CD8-positive, alpha-beta memory T cell (primary cell): ENCODE data around the gene SLC6A19. TPM values are rescaled to one million over a fixed set of nuclear protein-coding genes. Genes with fewer than 3 reads are reported as not detected.
A peak's percentile ranks its signal among the peaks of the same experiment; 100 is the strongest.

Source experiments
- CTCF ChIA-PET: fragments of 350-600 bp; sonication (Branson Sonifier 250); formaldehyde crosslinking; loops from one replicate; lab custom pipeline; 2021; ENCODE audit warnings: antibody characterized with exemption; lab: Charles Lee
- POLR2A ChIA-PET: fragments of 350-600 bp; sonication (Branson Sonifier 250); formaldehyde crosslinking; loops from one replicate; lab custom pipeline; 2021; ENCODE audit warnings: antibody characterized with exemption; lab: Charles Lee
- DNase-seq, 5 donors: peaks; one replicate each; pipeline versions ENCODE4 v3.0.0 to v3.0.0-alpha.2; 2020 to 2022; ENCODE audit warnings: mixed read lengths in 1 of 5
- H3K27ac ChIP-seq: one replicate; pipeline ENCODE4 v1.7.0; 2013; ENCODE audit warnings: low read depth, mild to moderate bottlenecking, low read length, moderate library complexity
- H3K27me3 ChIP-seq: 2 replicates; pipeline ENCODE4 v1.7.0; 2013; ENCODE audit warnings: low read length, mild to moderate bottlenecking; ENCODE audit not compliant: insufficient read depth, poor library complexity, severe bottlenecking
- H3K36me3 ChIP-seq: 2 replicates; pipeline ENCODE4 v1.7.0; 2013; ENCODE audit warnings: mild to moderate bottlenecking, low read length, moderate library complexity; ENCODE audit not compliant: insufficient read depth
- H3K4me1 ChIP-seq: 2 replicates; pipeline ENCODE4 v1.7.0; 2013; ENCODE audit warnings: mild to moderate bottlenecking, low read length, moderate library complexity; ENCODE audit not compliant: insufficient read depth
- H3K4me3 ChIP-seq: 2 replicates; pipeline ENCODE4 v1.7.0; 2013; ENCODE audit warnings: mild to moderate bottlenecking, low read length
- H3K9me3 ChIP-seq: 2 replicates; pipeline ENCODE4 v1.7.0; 2013; ENCODE audit warnings: mild to moderate bottlenecking, low read length
- H3K27ac Mint-ChIP-seq, 8 donors: one replicate each; pipeline ENCODE4 v1.8.0; 2020 to 2021; ENCODE audit warnings: mixed read lengths in 8 of 8, mild to moderate bottlenecking in 6 of 8, inconsistent platforms in 3 of 8, moderate library complexity in 3 of 8
- H3K27me3 Mint-ChIP-seq, 2 donors: one replicate each; pipeline ENCODE4 v1.8.0; 2020 to 2021; ENCODE audit warnings: mixed read lengths in 2 of 2, mild to moderate bottlenecking in 1 of 2, moderate library complexity in 1 of 2
- H3K36me3 Mint-ChIP-seq, 3 donors: one replicate each; pipeline ENCODE4 v1.8.0; 2020 to 2021; ENCODE audit warnings: mixed read lengths in 3 of 3, inconsistent platforms in 1 of 3, mild to moderate bottlenecking in 1 of 3
- H3K4me1 Mint-ChIP-seq, 3 donors: one replicate each; pipeline ENCODE4 v1.8.0; 2020 to 2021; ENCODE audit warnings: mixed read lengths in 3 of 3, inconsistent platforms in 1 of 3, mild to moderate bottlenecking in 1 of 3
- H3K4me3 Mint-ChIP-seq, 7 donors: one replicate each; pipeline ENCODE4 v1.8.0; 2020 to 2021; ENCODE audit warnings: mixed read lengths in 7 of 7, mild to moderate bottlenecking in 6 of 7, moderate library complexity in 4 of 7, inconsistent platforms in 2 of 7
- H3K9me3 Mint-ChIP-seq, 5 donors: one replicate each; pipeline ENCODE4 v1.8.0; 2020 to 2022; ENCODE audit warnings: mixed read lengths in 5 of 5, mild to moderate bottlenecking in 3 of 5, moderate library complexity in 2 of 5, inconsistent platforms in 1 of 5
- polyA plus RNA-seq: library from polyadenylated mRNA; unstranded; fragments of 300-500 nt; fragmentation: Illumina TruSeq; gene quantifications from one replicate; pipeline ENCODE4 v1.2.3, GENCODE V29; 2021
- total RNA-seq, 2 experiments: library from RNA; stranded (reverse); gene quantifications; one replicate each; pipeline ENCODE4 v1.2.3, GENCODE V29; 2021

The SLC6A19 gene
- total and polyA plus RNA-seq, 3 experiments from 2014 or later: not detected

DNA sequence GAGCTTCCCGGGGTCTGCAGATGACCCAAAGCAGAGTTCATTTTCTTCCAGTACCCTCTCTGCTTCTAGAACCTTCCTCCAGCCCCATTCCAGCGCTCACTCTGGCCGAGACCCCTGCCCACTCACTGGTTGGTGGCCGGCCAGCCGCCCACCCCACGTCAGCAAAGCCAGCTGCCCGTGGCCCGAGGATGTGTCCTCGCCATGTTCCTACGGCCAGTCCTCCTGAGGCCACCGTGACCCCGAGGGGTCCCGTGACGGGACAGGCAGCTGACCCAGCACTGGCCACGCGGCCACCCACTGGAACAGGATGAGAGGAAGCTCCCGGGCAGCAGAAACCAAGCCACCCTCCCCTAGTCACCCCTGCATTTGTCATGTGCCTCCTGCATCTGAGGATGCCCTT, 39.1 kb upstream of the SLC6A19 start:
- ChIA-PET CTCF (interaction anchor here (1.1 kb wide), 1 partner anchor 483 kb away, joined by 3 read pairs; no protein-coding TSS in a partner anchor), POLR2A (no interaction called here)
- no peak for DNase-seq
- Mint-ChIP-seq H3K4me1 (peaks cover 5 to 6% (median 5%) of the 10 kb centered on the region in 3 donors), H3K9me3 (peaks cover 0 to 7% (median 6%) of the 10 kb centered on the region in 5 donors), H3K27ac (peak overlapping the region in 1 of 8 donors; percentile 43), H3K27me3 (peaks cover 13 to 47% of the 10 kb centered on the region in 2 donors), H3K4me3 (no peak overlapping the region), H3K36me3 (peaks cover 0 to 7% (median 6%) of the 10 kb centered on the region in 3 donors)
- Histone ChIP-seq H3K36me3 (no peaks in the 10 kb centered on the region), H3K4me1 (no peaks in the 10 kb centered on the region), H3K27me3 (peaks cover 8% of the 10 kb centered on the region), H3K4me3 (no peak overlapping the region), H3K9me3 (no peaks in the 10 kb centered on the region), H3K27ac (no peak overlapping the region)

DNA sequence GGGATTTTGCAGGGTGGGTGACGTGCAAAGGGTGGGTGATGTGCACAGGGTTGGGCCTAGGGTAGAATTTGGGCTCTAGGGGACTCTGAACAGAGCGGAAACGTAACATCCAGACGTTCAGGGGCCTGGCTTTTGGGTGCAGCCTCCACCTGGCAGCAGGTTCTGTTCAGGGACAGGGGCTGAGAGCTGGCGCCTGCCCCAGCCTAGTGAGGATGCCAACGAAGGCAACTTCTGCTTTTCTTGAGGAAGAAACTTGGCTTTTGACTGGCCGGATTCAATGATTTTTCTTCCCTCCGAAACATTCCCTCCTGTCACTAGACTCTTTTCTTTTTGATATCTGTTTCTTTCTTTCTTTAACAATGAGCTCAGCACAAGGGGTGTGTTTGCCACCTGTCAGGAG, 38.6 kb upstream of the SLC6A19 start:
- Histone ChIP-seq H3K9me3 (no peaks in the 10 kb centered on the region), H3K27me3 (peaks cover 8% of the 10 kb centered on the region), H3K4me3 (no peak overlapping the region), H3K27ac (no peak overlapping the region), H3K36me3 (no peaks in the 10 kb centered on the region), H3K4me1 (peaks cover under 1% of the 10 kb centered on the region)
- H3K4me3 Mint-ChIP-seq: no peak overlapping the region
- peaks cover 0 to 2% (median 1%) of the 10 kb centered on the region in 5 donors for H3K9me3 Mint-ChIP-seq
- DNase-seq: no peak
- ChIA-PET POLR2A (no interaction called here), CTCF (interaction anchor here (1.1 kb wide), 1 partner anchor 482 kb away, joined by 3 read pairs; no protein-coding TSS in a partner anchor)
- H3K27ac Mint-ChIP-seq: peak overlapping the region in 1 of 8 donors; percentile 43
- peaks cover under 1 to 4% (median 3%) of the 10 kb centered on the region in 3 donors for H3K4me1 Mint-ChIP-seq
- peaks cover 8 to 43% of the 10 kb centered on the region in 2 donors for H3K27me3 Mint-ChIP-seq
- peaks cover 0 to 2% (median 2%) of the 10 kb centered on the region in 3 donors for H3K36me3 Mint-ChIP-seq

DNA sequence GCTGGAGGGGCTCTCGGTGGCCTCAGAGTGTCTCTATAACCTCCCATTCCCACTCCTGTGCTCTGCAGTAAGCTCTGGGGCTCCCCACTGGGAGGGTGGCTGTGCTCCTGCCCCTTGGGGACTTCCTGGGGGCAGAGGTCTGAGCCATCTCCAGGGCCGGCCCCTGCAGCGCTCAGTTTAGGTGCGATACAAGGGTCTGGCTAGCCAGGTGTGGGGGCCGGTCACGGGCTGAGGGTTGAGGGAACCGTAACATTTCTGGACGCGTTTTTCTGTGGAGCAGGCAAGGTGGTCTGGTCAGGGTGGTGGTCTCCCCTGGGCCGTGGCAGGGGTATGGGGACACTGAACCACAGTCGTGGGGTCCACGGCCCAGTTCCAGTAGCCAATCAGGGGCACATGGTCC, 38.0 kb upstream of the SLC6A19 start:
- Mint-ChIP-seq H3K4me3 (no peak overlapping the region), H3K27ac (no peak overlapping the region), H3K36me3 (peaks cover 0 to 2% (median 0%) of the 10 kb centered on the region in 3 donors), H3K9me3 (no peaks in the 10 kb centered on the region), H3K27me3 (peaks cover 4 to 40% of the 10 kb centered on the region in 2 donors), H3K4me1 (peaks cover 5 to 9% (median 8%) of the 10 kb centered on the region in 3 donors)
- CTCF ChIA-PET: no interaction called here
- no peak overlapping the region for H3K27ac ChIP-seq
- H3K4me3 ChIP-seq: no peak overlapping the region
- no peaks in the 10 kb centered on the region for H3K9me3 ChIP-seq
- H3K27me3 ChIP-seq: peaks cover 8% of the 10 kb centered on the region
- DNase-seq: peak in 1 of 5 donors; percentile 26
- no peaks in the 10 kb centered on the region for H3K36me3 ChIP-seq
- POLR2A ChIA-PET: no interaction called here
- peaks cover 4% of the 10 kb centered on the region for H3K4me1 ChIP-seq

GRCh38 chr5:1163879-1164278, 37.5 kb upstream of the SLC6A19 start:
- peaks cover 8% of the 10 kb centered on the region for H3K27me3 ChIP-seq
- H3K4me1 ChIP-seq: peaks cover 4% of the 10 kb centered on the region
- DNase-seq: peak in 1 of 5 donors; percentile 31
- H3K36me3 ChIP-seq: no peaks in the 10 kb centered on the region
- Mint-ChIP-seq H3K9me3 (no peaks in the 10 kb centered on the region), H3K4me1 (peaks cover 7 to 11% (median 9%) of the 10 kb centered on the region in 3 donors), H3K27ac (no peak overlapping the region), H3K27me3 (peaks cover 4 to 35% of the 10 kb centered on the region in 2 donors), H3K36me3 (peaks cover 0 to 2% (median 0%) of the 10 kb centered on the region in 3 donors), H3K4me3 (no peak overlapping the region)
- ChIA-PET POLR2A (no interaction called here), CTCF (no interaction called here)
- no peak overlapping the region for H3K4me3 ChIP-seq
- no peaks in the 10 kb centered on the region for H3K9me3 ChIP-seq
- H3K27ac ChIP-seq: no peak overlapping the region

- H3K27ac ChIP-seq: no peak overlapping the region
- H3K36me3 Mint-ChIP-seq: peaks cover 0 to 2% (median 0%) of the 10 kb centered on the region in 3 donors
- ChIA-PET CTCF (interaction anchor here (1.7 kb wide), 1 partner anchor 9 kb away, joined by 5 read pairs; no protein-coding TSS in a partner anchor), POLR2A (no interaction called here)
- peaks cover 4% of the 10 kb centered on the region for H3K4me1 ChIP-seq
- no peaks in the 10 kb centered on the region for H3K36me3 ChIP-seq
- H3K4me3 ChIP-seq: no peak overlapping the region
- H3K27me3 Mint-ChIP-seq: peaks cover 4 to 25% of the 10 kb centered on the region in 2 donors
- H3K27ac Mint-ChIP-seq: peak overlapping the region in 1 of 8 donors; percentile 12
- H3K4me3 Mint-ChIP-seq: no peak overlapping the region
- peak in 1 of 5 donors; percentile 33 for DNase-seq
- H3K9me3 ChIP-seq: no peaks in the 10 kb centered on the region
- H3K9me3 Mint-ChIP-seq: no peaks in the 10 kb centered on the region
- peaks cover 3% of the 10 kb centered on the region for H3K27me3 ChIP-seq
- H3K4me1 Mint-ChIP-seq: peaks cover 7 to 11% (median 9%) of the 10 kb centered on the region in 3 donors
Measured at GRCh38 chr5:1164696-1165630, 36.4 kb upstream of the SLC6A19 start.

DNA sequence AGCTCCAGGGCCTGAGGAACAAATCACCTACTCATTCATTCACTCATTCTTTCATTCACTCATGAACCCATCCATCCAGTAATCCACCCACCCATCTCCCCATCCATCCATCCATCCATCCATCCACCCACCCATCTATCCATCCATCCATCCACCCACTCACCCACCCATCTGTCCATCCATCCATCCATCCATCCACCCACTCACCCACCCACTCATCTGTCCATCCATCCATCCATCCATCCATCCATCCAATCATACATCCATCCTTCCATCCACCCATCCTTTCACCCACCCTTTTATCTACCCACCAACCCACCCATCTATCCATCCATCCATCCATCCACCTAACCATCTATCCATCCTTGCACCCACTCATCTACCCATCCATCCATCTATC, 35.5 kb upstream of the SLC6A19 start:
- CTCF ChIA-PET: interaction anchor here (1.7 kb wide), 1 partner anchor 8 kb away, joined by 5 read pairs; no protein-coding TSS in a partner anchor
- Mint-ChIP-seq H3K4me3 (no peak overlapping the region), H3K27ac (no peak overlapping the region), H3K4me1 (peaks cover 7 to 11% (median 9%) of the 10 kb centered on the region in 3 donors), H3K9me3 (no peaks in the 10 kb centered on the region), H3K36me3 (no peaks in the 10 kb centered on the region), H3K27me3 (peaks cover 4 to 19% of the 10 kb centered on the region in 2 donors)
- Histone ChIP-seq H3K4me1 (peaks cover 4% of the 10 kb centered on the region), H3K4me3 (no peak overlapping the region), H3K27ac (no peak overlapping the region), H3K9me3 (no peaks in the 10 kb centered on the region), H3K36me3 (no peaks in the 10 kb centered on the region), H3K27me3 (peaks cover 3% of the 10 kb centered on the region)
- DNase-seq: no peak
- POLR2A ChIA-PET: no interaction called here

DNA sequence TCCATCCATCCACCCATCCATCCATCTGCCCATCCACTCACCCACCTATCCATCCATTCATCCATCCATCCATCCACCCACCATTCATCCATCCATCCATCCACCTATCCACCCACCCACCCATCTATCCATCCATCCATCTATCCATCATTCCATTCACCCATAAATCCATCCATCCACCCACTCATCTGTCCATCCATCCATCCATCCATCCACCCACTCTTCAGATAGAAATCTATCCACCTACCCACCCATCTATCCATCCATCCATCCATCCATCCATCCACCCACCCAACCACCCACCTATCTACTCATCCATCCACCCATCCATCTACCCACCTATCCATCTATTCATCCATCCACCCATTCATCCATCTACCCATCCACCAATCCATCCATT, 35.0 kb upstream of the SLC6A19 start:
- ChIA-PET POLR2A (no interaction called here), CTCF (no interaction called here)
- H3K36me3 ChIP-seq: no peaks in the 10 kb centered on the region
- H3K27me3 Mint-ChIP-seq: peaks cover 4 to 21% of the 10 kb centered on the region in 2 donors
- peaks cover 4% of the 10 kb centered on the region for H3K4me1 ChIP-seq
- no peak overlapping the region for H3K27ac ChIP-seq
- H3K4me1 Mint-ChIP-seq: peaks cover 9 to 14% (median 13%) of the 10 kb centered on the region in 3 donors
- DNase-seq: no peak
- no peaks in the 10 kb centered on the region for H3K9me3 ChIP-seq
- H3K27me3 ChIP-seq: peaks cover 3% of the 10 kb centered on the region
- no peaks in the 10 kb centered on the region for H3K36me3 Mint-ChIP-seq
- H3K4me3 Mint-ChIP-seq: no peak overlapping the region
- H3K9me3 Mint-ChIP-seq: no peaks in the 10 kb centered on the region
- no peak overlapping the region for H3K4me3 ChIP-seq
- H3K27ac Mint-ChIP-seq: no peak overlapping the region

GRCh38 chr5:1167361-1167727, 34.1 kb upstream of the SLC6A19 start:
- peaks cover 3% of the 10 kb centered on the region for H3K27me3 ChIP-seq
- no peak for DNase-seq
- H3K27ac ChIP-seq: no peak overlapping the region
- CTCF ChIA-PET: interaction anchor here (0.8 to 3.6 kb wide), 12 partner anchors 14 to 478 kb away, joined by 3 to 36 read pairs (median 3); no protein-coding TSS in a partner anchor
- H3K36me3 ChIP-seq: no peaks in the 10 kb centered on the region
- Mint-ChIP-seq H3K4me1 (peaks cover 10 to 14% (median 14%) of the 10 kb centered on the region in 3 donors), H3K9me3 (no peaks in the 10 kb centered on the region), H3K4me3 (peak overlapping the region in 1 of 7 donors; percentile 84), H3K27me3 (peaks cover 4 to 22% of the 10 kb centered on the region in 2 donors), H3K36me3 (no peaks in the 10 kb centered on the region), H3K27ac (peak overlapping the region in 1 of 8 donors; percentile 65)
- H3K9me3 ChIP-seq: no peaks in the 10 kb centered on the region
- POLR2A ChIA-PET: no interaction called here
- H3K4me3 ChIP-seq: no peak overlapping the region
- peaks cover 4% of the 10 kb centered on the region for H3K4me1 ChIP-seq
